GOT3 (cell line): ENCODE data around the gene C6orf141.

Source experiments
- DNase-seq: peaks from one replicate; lab custom pipeline; 2025; ENCODE audit warnings: mixed read lengths; lab: John Stamatoyannopoulos, UW

The C6orf141 gene

DNA sequence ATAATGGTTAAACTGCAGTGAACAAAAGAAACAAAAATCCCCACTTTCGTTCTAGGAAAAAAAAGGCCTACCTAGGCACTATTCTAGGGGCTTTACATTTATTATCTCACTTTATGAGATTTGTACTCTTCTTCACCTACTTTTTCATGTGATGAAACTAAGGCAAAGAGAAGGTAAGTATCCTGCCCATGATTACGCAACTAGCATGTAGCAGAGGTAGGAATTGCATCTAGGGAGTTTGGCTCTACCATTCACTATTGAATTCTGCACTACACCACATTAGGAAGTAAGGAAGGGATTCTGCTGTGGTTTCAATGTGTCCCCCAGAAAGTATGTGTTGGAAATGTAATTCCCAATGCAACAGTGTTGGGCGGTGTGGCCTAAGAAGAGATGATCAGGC, 11.4 kb upstream of the C6orf141 start:
- no peak for DNase-seq

DNA sequence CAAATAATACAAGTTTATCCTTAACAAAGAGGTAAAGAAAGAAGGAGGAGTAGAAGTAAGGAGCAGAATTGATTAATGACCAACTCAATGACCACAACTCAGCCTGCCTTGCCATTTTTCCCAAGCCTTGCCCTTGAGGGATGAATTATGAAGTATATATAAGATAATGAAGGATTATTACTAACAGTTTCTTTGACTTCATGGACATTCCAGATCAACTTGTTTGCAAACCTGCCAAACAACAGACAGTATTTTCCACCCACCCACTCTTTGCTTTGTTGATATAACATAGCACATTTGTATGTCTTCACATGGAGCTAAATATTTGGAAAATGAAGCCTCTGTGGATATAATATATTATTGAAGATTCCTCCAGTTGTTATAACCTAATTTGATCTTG, 9.9 kb upstream of the C6orf141 start:
- no peak for DNase-seq

GRCh38 chr6:49541210-49541724, 9.2 kb upstream of the C6orf141 start:
- no peak for DNase-seq

GRCh38 chr6:49541936-49542335, 8.5 kb upstream of the C6orf141 start:
- no peak for DNase-seq

- no peak for DNase-seq
Measured at GRCh38 chr6:49543087-49543858, 7.2 kb upstream of the C6orf141 start.

GRCh38 chr6:49546331-49546730, 4.1 kb upstream of the C6orf141 start:
- DNase-seq, result no peak

DNA sequence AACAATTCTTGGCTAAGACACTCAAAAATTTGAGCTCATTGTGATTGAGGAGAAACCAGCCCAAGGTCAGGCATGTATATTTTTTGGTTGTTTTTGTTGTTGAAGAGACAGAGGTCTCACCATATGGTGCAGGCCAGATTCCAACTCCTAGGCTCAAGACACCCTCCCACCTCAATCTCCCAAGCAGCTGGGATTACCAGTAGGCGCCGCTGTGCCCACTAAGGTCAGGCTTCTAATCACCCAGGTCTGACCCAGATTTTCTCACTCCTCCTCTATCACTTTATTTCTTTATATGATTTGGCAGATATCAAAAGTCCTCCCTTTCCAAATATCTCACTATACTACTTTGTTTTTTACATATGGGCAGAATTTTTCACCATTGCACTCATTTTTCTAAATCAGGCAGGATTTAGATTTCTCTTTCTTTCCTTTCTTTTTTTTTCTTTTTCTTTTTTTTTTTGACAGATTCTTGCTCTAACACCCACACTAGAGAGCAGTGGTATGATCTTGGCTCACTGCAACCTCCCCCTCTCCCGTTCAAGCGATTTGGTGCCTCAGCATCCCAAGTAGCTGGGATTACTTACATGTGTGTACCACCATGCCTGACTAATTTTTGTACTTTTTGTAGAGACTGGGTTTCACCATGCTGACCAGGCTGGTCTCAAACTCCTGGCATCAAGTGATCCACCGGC, 1.7 kb upstream of the C6orf141 start:
- DNase-seq, result no peak

DNA sequence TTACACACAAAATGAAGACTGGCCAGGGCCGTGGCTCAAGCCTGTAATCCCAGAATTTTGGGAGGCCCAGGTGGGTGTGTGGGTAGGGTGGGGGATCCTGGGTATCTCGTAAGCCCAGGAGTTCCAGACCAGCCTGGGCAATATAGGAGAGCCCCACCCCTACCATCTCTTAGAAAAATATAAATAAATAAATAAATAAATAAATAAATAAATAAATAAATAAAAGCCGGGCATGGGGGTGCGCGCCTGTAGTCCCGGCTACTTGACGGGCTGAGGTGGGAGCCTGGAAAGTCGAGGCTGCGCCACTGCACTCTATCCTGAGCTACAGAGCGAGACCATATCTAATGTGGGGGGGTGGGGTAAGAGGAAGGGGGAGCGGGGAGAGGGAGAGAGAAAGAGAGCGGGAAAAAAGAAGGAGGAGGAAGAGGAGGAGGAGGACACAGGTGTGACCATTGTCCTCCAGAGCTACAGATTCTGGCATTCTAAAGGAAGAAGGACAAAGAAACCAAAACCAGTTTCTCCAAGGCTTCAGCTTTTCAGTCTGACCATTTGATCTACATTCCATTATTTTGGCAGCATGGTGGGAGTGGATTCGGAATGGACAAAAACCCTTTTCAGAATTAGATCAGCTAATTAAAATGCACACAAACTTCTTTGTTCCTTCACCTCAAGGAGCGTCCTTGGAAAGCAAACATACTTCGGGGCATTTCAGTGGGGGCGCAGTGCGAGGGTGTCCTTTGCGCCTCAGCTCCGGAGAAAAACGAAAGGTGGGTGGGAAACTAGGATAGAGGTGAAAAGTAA, 577 bp upstream of the C6orf141 start:
- DNase-seq, result no peak

DNA sequence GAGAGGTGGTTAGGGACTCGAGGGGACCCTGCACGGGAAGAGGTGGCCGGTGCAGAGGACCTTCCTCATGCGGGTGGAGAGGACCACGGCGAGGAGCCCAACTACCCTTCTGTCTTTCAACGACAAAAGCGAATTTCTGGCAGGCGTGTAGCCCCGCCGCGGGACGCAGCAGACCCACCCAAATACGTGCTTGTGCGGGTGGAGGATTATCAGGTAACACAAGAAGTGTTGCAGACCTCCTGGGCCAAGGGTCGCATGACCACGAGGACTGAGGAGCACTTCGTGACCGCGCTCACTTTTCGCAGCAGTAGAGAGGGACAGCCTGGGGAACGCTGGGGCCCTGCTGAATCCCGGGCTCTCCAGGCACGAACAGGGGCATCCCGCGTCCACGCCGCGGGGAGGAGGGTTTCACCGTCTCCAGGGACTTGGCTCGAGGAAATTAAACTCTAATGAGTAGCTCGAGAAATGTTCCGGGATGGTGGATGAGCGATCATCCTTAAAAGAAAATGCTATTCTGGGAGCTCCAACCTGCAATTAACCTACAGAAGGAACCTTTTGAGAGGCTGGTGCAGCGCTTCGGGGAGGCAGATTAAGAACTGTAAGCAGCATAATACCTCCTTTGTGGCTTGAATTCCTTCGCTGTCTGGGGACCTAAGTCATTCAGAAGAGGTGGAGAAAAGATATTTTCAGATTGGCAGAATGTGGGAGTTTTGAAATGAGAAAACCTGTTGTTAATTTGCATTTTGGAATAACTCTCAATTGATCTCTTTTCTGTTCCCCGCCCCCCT, 804 bp downstream of the C6orf141 start:
- no peak for DNase-seq

- no peak for DNase-seq
Measured at GRCh38 chr6:49551866-49552129, 1.3 kb downstream of the C6orf141 start.

- DNase-seq, result no peak
Measured at GRCh38 chr6:49552596-49552995, 2.1 kb downstream of the C6orf141 start.

DNA sequence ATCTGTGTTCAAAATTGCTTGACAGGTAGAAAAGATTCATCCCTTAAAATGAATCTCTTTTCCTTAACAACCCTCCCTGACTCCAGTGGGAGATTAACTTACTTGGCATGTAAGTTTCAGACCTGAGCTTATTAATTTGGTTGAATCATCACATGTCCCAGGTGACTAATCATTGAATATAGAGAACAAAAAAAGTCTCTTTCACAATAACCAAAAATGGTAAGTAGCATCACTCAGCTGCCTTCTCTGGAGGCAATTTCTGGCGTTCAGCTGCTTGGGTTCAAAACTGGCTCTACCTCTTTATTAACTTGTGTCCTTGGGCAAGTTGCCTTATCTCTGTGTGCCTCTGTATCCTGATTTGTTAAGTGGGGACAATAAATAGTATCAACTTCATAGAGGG, 2.9 kb downstream of the C6orf141 start:
- DNase-seq, result no peak

GRCh38 chr6:49555951-49556350, 5.5 kb downstream of the C6orf141 start:
- DNase-seq, result no peak

- no peak for DNase-seq
Measured at GRCh38 chr6:49556429-49556837, 6.0 kb downstream of the C6orf141 start.

GRCh38 chr6:49557177-49557576, 6.7 kb downstream of the C6orf141 start:
- no peak for DNase-seq

GRCh38 chr6:49558238-49558637, 7.8 kb downstream of the C6orf141 start:
- DNase-seq, result no peak

DNA sequence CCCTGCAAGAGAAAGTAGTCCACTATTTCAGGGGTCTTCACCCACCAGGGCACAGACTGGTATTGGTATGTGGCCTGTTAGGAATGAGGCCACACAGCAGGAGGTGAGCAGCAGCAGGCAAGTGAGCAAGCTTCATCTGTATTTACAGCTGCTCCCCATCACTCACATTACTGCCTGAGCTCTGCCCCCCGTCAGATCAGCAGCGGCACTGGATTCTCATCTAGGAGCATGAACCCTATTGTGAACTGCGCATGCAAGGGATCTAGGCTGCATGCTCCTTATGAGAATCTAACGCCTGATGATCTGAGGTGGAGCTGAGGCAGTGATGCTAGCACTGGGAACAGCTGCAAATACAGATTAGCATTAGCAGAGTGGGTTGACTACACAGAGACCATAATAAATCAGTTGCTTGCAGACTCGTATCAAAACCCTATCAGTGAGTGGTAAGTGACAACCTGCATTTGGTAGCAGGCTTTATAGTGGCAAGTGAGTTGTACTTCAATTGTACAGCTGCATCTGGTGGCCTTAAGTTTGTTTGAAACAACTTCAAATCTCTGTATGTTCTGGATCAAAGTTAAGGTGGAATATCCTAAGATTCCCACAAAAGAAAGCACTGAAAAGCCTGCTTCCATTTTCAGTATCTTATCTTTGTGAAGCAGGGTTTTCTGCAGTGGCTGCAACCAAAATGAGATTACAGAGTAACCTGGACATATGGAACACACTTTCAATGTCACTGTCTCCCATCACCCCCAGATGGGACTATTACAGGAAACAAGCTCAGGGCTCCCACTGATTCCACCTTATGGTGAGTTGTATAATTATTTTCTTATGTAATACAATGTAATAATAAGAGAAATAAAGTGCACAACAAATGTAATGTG, 12.8 kb downstream of the C6orf141 start:
- DNase-seq, result no peak

DNA sequence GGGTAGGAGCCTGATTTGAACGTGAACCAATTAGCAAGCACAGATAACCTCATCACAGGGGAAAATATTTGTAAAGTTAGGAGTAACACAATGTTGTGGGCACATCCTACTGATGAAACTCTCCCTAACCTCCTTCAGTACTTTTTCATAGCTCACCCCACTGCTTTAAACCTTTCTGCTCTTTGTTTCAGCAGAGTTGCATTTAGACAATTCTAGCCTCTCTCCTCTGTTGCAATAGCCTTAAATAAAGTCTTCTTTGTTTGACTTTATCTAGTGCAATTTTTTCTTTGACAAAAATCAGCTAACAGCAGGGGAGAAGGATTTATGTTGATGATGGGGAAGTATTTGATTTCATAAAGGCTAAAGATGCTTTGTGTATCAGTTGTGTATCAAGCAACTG, 14.1 kb downstream of the C6orf141 start:
- no peak for DNase-seq

DNA sequence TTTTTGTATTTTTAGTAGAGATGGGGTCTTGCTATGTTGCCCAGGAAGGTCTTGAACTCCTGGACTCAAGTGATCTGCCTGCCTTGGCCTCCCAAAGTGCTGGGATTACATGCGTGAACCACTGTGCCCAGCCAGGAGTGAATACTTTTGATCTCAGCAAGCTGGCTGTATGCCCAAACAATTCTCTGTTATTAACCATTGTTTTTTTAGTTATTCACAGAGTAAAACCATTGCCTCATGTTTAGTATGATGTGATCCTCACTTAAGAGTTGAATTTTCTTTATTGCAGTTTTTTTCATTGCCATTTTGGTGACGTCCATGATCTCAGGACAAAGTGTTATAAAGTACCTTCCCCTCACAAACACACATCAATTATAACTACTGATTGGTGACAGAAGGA, 14.8 kb downstream of the C6orf141 start:
- DNase-seq, result no peak

DNA sequence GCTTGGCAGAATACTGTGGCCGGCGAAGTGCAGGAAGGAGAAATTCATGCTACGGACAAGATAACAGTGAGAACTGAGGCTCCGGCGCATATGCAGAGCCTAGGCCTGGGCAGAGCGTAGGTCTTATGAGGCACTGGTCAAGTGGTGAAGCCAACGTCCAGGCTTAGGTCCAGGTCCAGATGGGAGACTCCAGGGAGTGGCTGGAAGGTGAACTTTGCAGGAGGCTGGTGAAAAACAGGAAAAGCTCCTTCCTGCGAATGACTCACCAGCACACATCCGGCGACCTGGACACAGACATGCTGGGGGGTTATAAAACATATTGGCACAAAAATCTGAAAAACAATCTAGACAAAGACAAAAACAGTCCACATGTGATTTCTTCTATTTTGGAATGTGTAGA, 15.4 kb downstream of the C6orf141 start:
- DNase-seq, result no peak

- DNase-seq, result no peak
Measured at GRCh38 chr6:49570474-49571079, 20.1 kb downstream of the C6orf141 start.
